GM12864 (cell line): ENCODE results near the gene CENPS.

Experiments used
- DNase-seq: peaks from one replicate; pipeline ENCODE4 v3.0.0-alpha.2; 2011; ENCODE audit warnings: low read depth
- H3K4me3 ChIP-seq: 2 replicates; pipeline ENCODE4 v1.5.1; 2011; ENCODE audit warnings: mild to moderate bottlenecking, low read depth, low read length, control low read depth
- CTCF ChIP-seq: IDR thresholded peaks from 2 replicates; pipeline ENCODE4 v1.5.1; 2011; ENCODE audit warnings: low read depth, mild to moderate bottlenecking, moderate library complexity, low read length, control low read depth, inconsistent platforms; ENCODE audit errors: missing control alignments

Gene CENPS

GRCh38 chr1:10479296-10479695, 49.1 kb downstream of the CENPS start:
- no peak for TF ChIP-seq CTCF
- no peak for DNase-seq
- H3K4me3 ChIP-seq, result no peak overlapping the region

GRCh38 chr1:10480614-10481013, 50.4 kb downstream of the CENPS start:
- DNase-seq, result no peak
- TF ChIP-seq CTCF, result no peak
- H3K4me3 ChIP-seq, result no peak overlapping the region

GRCh38 chr1:10484521-10484920, 54.3 kb downstream of the CENPS start:
- DNase-seq, result no peak
- H3K4me3 ChIP-seq, result no peak overlapping the region
- TF ChIP-seq CTCF, result no peak

GRCh38 chr1:10489291-10490055, 59.2 kb downstream of the CENPS start:
- DNase-seq, result no peak
- TF ChIP-seq CTCF, result no peak
- no peak overlapping the region for H3K4me3 ChIP-seq

GRCh38 chr1:10490286-10490970, 60.2 kb downstream of the CENPS start:
- no peak for DNase-seq

More at GRCh38 chr1:10490286-10490970, 60.2 kb downstream of the CENPS start:
- TF ChIP-seq CTCF, result no peak
- no peak overlapping the region for H3K4me3 ChIP-seq
